SJSA1 (cell line): Measurements from ENCODE around the gene C1orf159. TPM values are rescaled to one million over a fixed set of nuclear protein-coding genes. Genes with fewer than 3 reads are reported as not detected.
"Not testable (repeated sequence)": the region's sequence is repeated elsewhere in the genome, so short reads cannot be mapped to it uniquely, and the experiment has no call there.

Experiments
- DNase-seq, 2 experiments: peaks; one replicate each; pipeline ENCODE4 v3.0.0-alpha.2; 2015 to 2020; ENCODE audit warnings: low spot score in 2 of 2, low read depth in 1 of 2
- H3K27ac ChIP-seq: fragments of 250-450 bp; sonication (Bioruptor Pico); 2 replicates; pipeline ENCODE4 v1.5.1; 2020; ENCODE audit warnings: mild to moderate bottlenecking, moderate library complexity
- H3K27me3 ChIP-seq: fragments of 250-450 bp; sonication (Bioruptor Pico); replicated peaks from 2 replicates; pipeline ENCODE4 v1.5.1; 2020; ENCODE audit warnings: mild to moderate bottlenecking, moderate library complexity
- H3K36me3 ChIP-seq: fragments of 250-450 bp; sonication (Bioruptor Pico); 2 replicates; pipeline ENCODE4 v1.5.1; 2020; ENCODE audit warnings: mild to moderate bottlenecking
- H3K4me1 ChIP-seq: fragments of 250-450 bp; sonication (Bioruptor Pico); replicated peaks from 2 replicates; pipeline ENCODE4 v1.6.1; 2021; ENCODE audit warnings: mild to moderate bottlenecking
- H3K4me3 ChIP-seq: fragments of 250-450 bp; sonication (Bioruptor Pico); 2 replicates; pipeline ENCODE4 v1.5.1; 2020; ENCODE audit warnings: mild to moderate bottlenecking
- H3K9me3 ChIP-seq: fragments of 250-450 bp; sonication (Bioruptor Pico); replicated peaks from 2 replicates; pipeline ENCODE4 v1.5.1; 2020; ENCODE audit warnings: mild to moderate bottlenecking
- total RNA-seq: library from RNA; depleted of rRNA; stranded (reverse); fragments of >200 nt; shearing (Covaris generic); gene quantifications from 2 replicates; pipeline ENCODE4 v1.2.3, GENCODE V29; 2014

The C1orf159 gene
- total RNA-seq, 1 experiment from 2014 or later, result 15.4 TPM

DNA sequence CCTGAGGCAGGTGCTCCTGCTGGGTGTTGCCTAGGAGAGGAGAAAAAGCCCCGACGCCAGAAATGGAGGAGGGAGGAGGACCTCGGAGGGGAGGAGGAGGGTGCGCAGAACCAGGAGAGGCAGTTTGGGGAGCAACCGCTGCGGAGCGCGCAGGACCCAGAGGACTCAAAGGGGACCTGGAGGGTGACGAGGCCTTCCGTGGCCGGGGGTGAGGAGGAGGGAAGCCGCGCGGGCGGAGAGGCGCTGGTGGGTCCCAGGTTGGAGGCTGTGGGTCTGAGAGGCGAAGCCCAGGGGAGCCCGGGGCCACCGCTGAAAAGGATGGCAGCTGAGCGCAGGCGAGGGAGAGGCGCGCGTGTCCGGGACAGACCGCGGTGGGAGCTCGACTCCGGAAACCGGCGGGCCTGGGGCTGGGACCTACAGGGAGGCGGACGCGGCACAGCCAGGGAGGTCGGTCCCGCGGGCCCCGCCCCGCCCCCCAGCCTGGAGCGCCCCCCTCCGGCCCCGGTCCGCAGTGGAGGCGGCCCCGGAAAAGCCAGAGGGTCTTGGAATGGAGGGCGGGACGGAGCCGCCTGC is 56.9 kb downstream of the C1orf159 start:
- H3K9me3 ChIP-seq, result no peaks in the 10 kb centered on the region; the same call in 1 of the 2 replicates
- DNase-seq, result peak in 1 of 2 experiments; percentile 34
- H3K27me3 ChIP-seq, result peaks cover 37% of the 10 kb centered on the region

DNA sequence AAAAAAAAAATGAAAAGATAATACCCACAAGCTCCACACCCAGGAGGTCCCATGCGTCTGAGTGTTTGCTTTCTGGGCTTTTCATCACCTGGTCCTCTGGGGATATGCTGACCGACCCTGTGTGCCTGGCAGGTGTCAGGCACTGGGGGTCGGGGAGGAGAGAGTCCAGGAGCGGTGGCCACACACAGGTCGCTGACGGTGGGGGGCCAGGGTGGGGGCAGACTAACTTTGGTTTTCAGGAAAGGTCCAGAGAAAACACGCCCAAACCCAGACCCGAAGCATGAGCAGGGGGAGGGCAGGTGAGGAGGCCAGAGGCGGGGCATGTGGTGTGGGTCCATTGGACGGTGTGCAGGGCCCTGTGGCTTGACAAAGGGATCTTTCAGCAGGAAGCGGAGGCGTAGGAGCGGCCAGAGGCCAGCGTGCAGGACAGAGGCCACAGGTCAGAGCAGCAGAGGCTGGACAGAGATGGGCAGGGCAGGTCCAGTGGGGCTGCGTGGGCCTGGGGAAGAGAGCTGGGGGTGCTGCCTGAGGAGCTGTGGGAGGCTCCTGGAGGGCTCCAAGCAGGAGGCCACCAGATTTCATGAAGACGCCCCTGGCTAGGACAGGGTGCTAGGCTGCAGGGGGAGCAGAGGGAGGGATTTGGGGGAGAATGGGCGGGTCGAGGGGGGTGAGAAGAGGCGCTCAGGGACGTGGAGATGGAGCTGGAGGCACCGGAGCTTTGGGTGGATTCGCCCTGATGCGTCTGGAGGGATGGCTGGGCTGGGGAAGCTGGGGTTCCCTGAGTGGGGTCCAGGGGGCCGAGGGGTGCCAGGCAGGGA is 57.6 kb downstream of the C1orf159 start:
- Histone ChIP-seq H3K36me3 (peaks cover 12% of the 10 kb centered on the region), H3K4me3 (no peak overlapping the region; the same call in 1 of the 2 replicates), H3K27me3 (peaks cover 37% of the 10 kb centered on the region), H3K27ac (no peak overlapping the region), H3K9me3 (no peaks in the 10 kb centered on the region; the same call in 1 of the 2 replicates), H3K4me1 (peaks cover 16% of the 10 kb centered on the region)
- no peak for DNase-seq

More for the DNA sequence above, 56.9 kb downstream of the C1orf159 start:
- H3K4me3 ChIP-seq, result peak overlapping the region; percentile 41
- H3K36me3 ChIP-seq, result peaks cover 7% of the 10 kb centered on the region
- H3K4me1 ChIP-seq, result peaks cover 23% of the 10 kb centered on the region
- H3K27ac ChIP-seq, result no peak overlapping the region

GRCh38 chr1:1057769-1058087 is 58.2 kb downstream of the C1orf159 start:
- not testable (repeated sequence) for H3K9me3 ChIP-seq

GRCh38 chr1:1055841-1056736 is 59.8 kb downstream of the C1orf159 start:
- Histone ChIP-seq H3K4me3 (no peak overlapping the region), H3K4me1 (peaks cover 13% of the 10 kb centered on the region), H3K36me3 (peaks cover 20% of the 10 kb centered on the region), H3K27me3 (peaks cover 34% of the 10 kb centered on the region), H3K9me3 (no peaks in the 10 kb centered on the region), H3K27ac (no peak overlapping the region)
- no peak for DNase-seq

More at GRCh38 chr1:1057769-1058087, 58.2 kb downstream of the C1orf159 start:
- H3K27me3 ChIP-seq, result peaks cover 37% of the 10 kb centered on the region
- H3K36me3 ChIP-seq, result peaks cover 12% of the 10 kb centered on the region
- H3K27ac ChIP-seq, DNase-seq, H3K4me3 ChIP-seq: not testable (repeated sequence)
- peaks cover 13% of the 10 kb centered on the region for H3K4me1 ChIP-seq

DNA sequence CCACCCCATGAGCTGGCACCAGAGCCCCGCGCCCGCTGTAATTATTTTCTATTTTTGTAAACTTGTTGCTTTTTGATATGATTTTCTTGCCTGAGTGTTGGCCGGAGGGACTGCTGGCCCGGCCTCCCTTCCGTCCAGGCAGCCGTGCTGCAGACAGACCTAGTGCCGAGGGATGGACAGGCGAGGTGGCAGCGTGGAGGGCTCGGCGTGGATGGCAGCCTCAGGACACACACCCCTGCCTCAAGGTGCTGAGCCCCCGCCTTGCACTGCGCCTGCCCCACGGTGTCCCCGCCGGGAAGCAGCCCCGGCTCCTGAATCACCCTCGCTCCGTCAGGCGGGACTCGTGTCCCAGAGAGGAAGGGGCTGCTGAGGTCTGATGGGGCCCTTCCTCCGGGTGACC is 60.9 kb downstream of the C1orf159 start:
- no peak overlapping the region for H3K4me3 ChIP-seq
- H3K9me3 ChIP-seq, result no peaks in the 10 kb centered on the region
- H3K27ac ChIP-seq, result no peak overlapping the region
- H3K27me3 ChIP-seq, result peaks cover 22% of the 10 kb centered on the region
- DNase-seq, result no peak
- peaks cover 12% of the 10 kb centered on the region for H3K4me1 ChIP-seq
- peaks cover 28% of the 10 kb centered on the region for H3K36me3 ChIP-seq

DNA sequence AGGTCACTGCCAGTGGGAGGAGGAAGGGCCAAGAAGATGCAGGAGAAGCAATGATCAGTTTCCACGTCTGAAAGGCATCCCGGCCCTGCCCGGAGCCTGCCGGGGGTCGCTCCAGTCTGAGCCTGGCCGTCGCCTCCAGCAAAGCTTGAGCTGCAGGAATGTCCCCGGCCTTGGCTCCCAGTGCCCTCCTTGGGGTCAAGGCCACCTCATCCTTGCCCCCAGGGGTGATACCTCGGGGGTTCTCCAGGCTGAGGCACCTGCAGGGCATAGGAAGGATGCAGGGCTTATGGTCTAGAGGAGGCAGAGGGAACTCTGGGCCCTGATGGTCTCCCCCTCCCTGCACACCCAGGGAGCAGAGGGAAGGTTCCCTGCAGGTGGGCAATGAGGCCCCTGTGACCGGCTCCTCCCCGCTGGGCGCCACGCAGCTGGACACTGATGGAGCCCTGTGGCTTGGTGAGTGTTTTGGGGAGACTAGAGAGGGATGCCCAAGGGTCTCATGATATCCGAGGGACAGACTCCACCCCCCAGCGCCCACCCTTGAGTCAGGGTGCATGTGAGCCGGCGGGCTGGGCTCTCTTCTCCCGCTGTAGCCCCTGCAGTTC is 61.7 kb downstream of the C1orf159 start:
- Histone ChIP-seq H3K4me3 (no peak overlapping the region), H3K27ac (no peak overlapping the region), H3K27me3 (peaks cover 18% of the 10 kb centered on the region), H3K9me3 (no peaks in the 10 kb centered on the region), H3K36me3 (peaks cover 32% of the 10 kb centered on the region), H3K4me1 (peaks cover 6% of the 10 kb centered on the region)
- no peak for DNase-seq

GRCh38 chr1:1053682-1054081 is 62.2 kb downstream of the C1orf159 start:
- Histone ChIP-seq H3K9me3 (no peaks in the 10 kb centered on the region), H3K27me3 (peaks cover 14% of the 10 kb centered on the region), H3K27ac (no peak overlapping the region), H3K4me3 (no peak overlapping the region), H3K4me1 (peaks cover under 1% of the 10 kb centered on the region), H3K36me3 (peaks cover 33% of the 10 kb centered on the region)
- DNase-seq, result no peak

GRCh38 chr1:1053022-1053421 is 62.9 kb downstream of the C1orf159 start:
- H3K36me3 ChIP-seq, result peaks cover 33% of the 10 kb centered on the region
- DNase-seq, result no peak

GRCh38 chr1:1052003-1052840 is 63.7 kb downstream of the C1orf159 start:
- peaks cover under 1% of the 10 kb centered on the region; the same call in 1 of the 2 replicates for H3K27me3 ChIP-seq
- no peaks in the 10 kb centered on the region for H3K4me1 ChIP-seq
- no peak overlapping the region for H3K27ac ChIP-seq
- no peaks in the 10 kb centered on the region for H3K9me3 ChIP-seq
- H3K36me3 ChIP-seq, result peaks cover 39% of the 10 kb centered on the region
- no peak overlapping the region for H3K4me3 ChIP-seq
- no peak for DNase-seq

More at GRCh38 chr1:1053022-1053421, 62.9 kb downstream of the C1orf159 start:
- Histone ChIP-seq H3K27ac (no peak overlapping the region), H3K4me3 (no peak overlapping the region), H3K9me3 (no peaks in the 10 kb centered on the region), H3K4me1 (no peaks in the 10 kb centered on the region), H3K27me3 (peaks cover 7% of the 10 kb centered on the region)

DNA sequence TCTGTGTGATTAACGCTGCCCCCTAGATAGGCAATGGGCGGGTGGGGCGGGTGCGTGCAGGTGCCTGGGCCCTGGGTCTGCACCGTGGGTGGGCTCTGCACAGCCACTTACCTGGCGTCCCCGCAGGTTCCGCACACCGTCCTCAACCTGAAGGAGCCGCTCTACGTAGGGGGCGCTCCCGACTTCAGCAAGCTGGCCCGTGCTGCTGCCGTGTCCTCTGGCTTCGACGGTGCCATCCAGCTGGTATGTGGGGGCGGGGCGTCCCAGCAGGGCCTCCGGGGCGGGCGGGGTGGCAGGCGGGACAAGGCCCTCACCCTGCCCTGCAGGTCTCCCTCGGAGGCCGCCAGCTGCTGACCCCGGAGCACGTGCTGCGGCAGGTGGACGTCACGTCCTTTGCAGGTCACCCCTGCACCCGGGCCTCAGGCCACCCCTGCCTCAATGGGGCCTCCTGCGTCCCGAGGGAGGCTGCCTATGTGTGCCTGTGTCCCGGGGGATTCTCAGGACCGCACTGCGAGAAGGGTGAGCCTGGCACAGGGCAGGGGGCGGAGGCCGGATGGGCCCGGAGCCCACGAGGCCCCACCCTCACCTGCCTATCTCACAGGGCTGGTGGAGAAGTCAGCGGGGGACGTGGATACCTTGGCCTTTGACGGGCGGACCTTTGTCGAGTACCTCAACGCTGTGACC is 64.6 kb downstream of the C1orf159 start:
- Histone ChIP-seq H3K27me3 (no peaks in the 10 kb centered on the region), H3K36me3 (peaks cover 45% of the 10 kb centered on the region)

GRCh38 chr1:1050577-1051052 is 65.3 kb downstream of the C1orf159 start:
- Histone ChIP-seq H3K27me3 (no peaks in the 10 kb centered on the region), H3K9me3 (no peaks in the 10 kb centered on the region), H3K27ac (no peak overlapping the region), H3K4me3 (no peak overlapping the region), H3K36me3 (peaks cover 49% of the 10 kb centered on the region), H3K4me1 (no peaks in the 10 kb centered on the region)
- DNase-seq, result no peak

More for the DNA sequence above, 64.6 kb downstream of the C1orf159 start:
- no peak for DNase-seq
- H3K9me3 ChIP-seq, result no peaks in the 10 kb centered on the region
- no peak overlapping the region for H3K27ac ChIP-seq
- H3K4me3 ChIP-seq, result no peak overlapping the region
- H3K4me1 ChIP-seq, result no peaks in the 10 kb centered on the region
